Muscle of arm (tissue), 12 donors: ENCODE data around the gene PDLIM4. TPM values are rescaled to one million over a fixed set of nuclear protein-coding genes. Genes with fewer than 3 reads are reported as not detected.

Experiments used
- DNase-seq: peaks from one replicate; pipeline ENCODE4 v3.0.0-alpha.2; 2013
- polyA plus RNA-seq, 12 donors: library from polyadenylated mRNA; unstranded; fragments of 120-200 nt; gene quantifications; one replicate each; pipeline ENCODE4 v1.2.1, GENCODE V29; 2013; ENCODE audit not compliant: insufficient read length in 12 of 12

Gene PDLIM4
- polyA plus RNA-seq, 12 donors, result 41.6 to 104 (median 47.7) TPM; not detected in 1

GRCh38 chr5:132300577-132301343 lies 43.3 kb downstream of the PDLIM4 start:
- DNase-seq, result no peak

- DNase-seq, result no peak
Measured at GRCh38 chr5:132301344-132302271, 44.1 kb downstream of the PDLIM4 start.

- no peak for DNase-seq
Measured at GRCh38 chr5:132302413-132302812, 44.9 kb downstream of the PDLIM4 start.

GRCh38 chr5:132303589-132303988 lies 46.1 kb downstream of the PDLIM4 start:
- no peak for DNase-seq

GRCh38 chr5:132305420-132305819 lies 47.9 kb downstream of the PDLIM4 start:
- DNase-seq, result no peak

- no peak for DNase-seq
Measured at GRCh38 chr5:132308701-132309100, 51.2 kb downstream of the PDLIM4 start.

GRCh38 chr5:132309679-132310078 lies 52.2 kb downstream of the PDLIM4 start:
- DNase-seq, result no peak

GRCh38 chr5:132310141-132310834 lies 52.8 kb downstream of the PDLIM4 start:
- DNase-seq, result no peak

GRCh38 chr5:132313366-132313765 lies 55.9 kb downstream of the PDLIM4 start:
- no peak for DNase-seq

- no peak for DNase-seq
Measured at GRCh38 chr5:132313961-132314432, 56.5 kb downstream of the PDLIM4 start.

GRCh38 chr5:132315529-132316067 lies 58.1 kb downstream of the PDLIM4 start:
- DNase-seq, result no peak

- DNase-seq, result no peak
Measured at GRCh38 chr5:132319975-132320374, 62.5 kb downstream of the PDLIM4 start.

- DNase-seq, result no peak
Measured at GRCh38 chr5:132321109-132321721, 63.7 kb downstream of the PDLIM4 start.

- DNase-seq, result no peak
Measured at GRCh38 chr5:132322266-132322665, 64.8 kb downstream of the PDLIM4 start.

Other genes with a start within 250 kb of the PDLIM4 start
- 1 to 10 TPM in 1 of 12 donors, under 1 TPM in 9, not detected in 2; 0.28 to 1.9 (median 0.67) TPM for gene ACSL6, start 246.0 kb upstream of the PDLIM4 start, polyA plus RNA-seq
- gene IL3, start 197.0 kb upstream of the PDLIM4 start, polyA plus RNA-seq, result not detected
- gene CSF2, start 183.9 kb upstream of the PDLIM4 start, polyA plus RNA-seq, result not detected
- 10 to 100 TPM in 11 of 12 donors, not detected in 1; 31.0 to 87.0 (median 60.9) TPM for gene P4HA2, start 29.8 kb upstream of the PDLIM4 start, polyA plus RNA-seq
- gene SLC22A4, start 36.7 kb downstream of the PDLIM4 start, polyA plus RNA-seq, result 1 to 10 TPM in 10 of 12 donors, not detected in 2; 2.3 to 5.0 (median 3.7) TPM
- 10 to 100 TPM in 4 of 12 donors, 1 to 10 TPM in 7, not detected in 1; 6.0 to 14.0 (median 8.8) TPM for gene SLC22A5, start 112.0 kb downstream of the PDLIM4 start, polyA plus RNA-seq
- gene IRF1, start 233.1 kb downstream of the PDLIM4 start, polyA plus RNA-seq, result 10 to 100 TPM in 2 of 12 donors, 1 to 10 TPM in 9, not detected in 1; 5.6 to 22.8 (median 8.9) TPM